Osteoblast (primary cell): Measurements from ENCODE around the gene CELF4. TPM values are rescaled to one million over a fixed set of nuclear protein-coding genes. Genes with fewer than 3 reads are reported as not detected.

Experiments used
- DNase-seq: peaks from one replicate; pipeline ENCODE4 v3.0.0; 2011; ENCODE audit warnings: low spot score, mixed read lengths; ENCODE audit not compliant: insufficient read length; ENCODE audit errors: missing footprints
- H2AFZ ChIP-seq: 2 replicates; pipeline ENCODE4 v1.6.0; 2011; ENCODE audit warnings: mild to moderate bottlenecking, low read length
- H3K27ac ChIP-seq: 2 replicates; pipeline ENCODE4 v1.5.1; 2011; ENCODE audit warnings: mild to moderate bottlenecking, low read depth, low read length, moderate library complexity
- H3K27me3 ChIP-seq: 2 replicates; pipeline ENCODE4 v1.6.0; 2012; ENCODE audit warnings: mild to moderate bottlenecking, control low read depth, inconsistent platforms, low read length, moderate library complexity; ENCODE audit not compliant: insufficient read depth
- H3K36me3 ChIP-seq: 2 replicates; pipeline ENCODE4 v1.5.1; 2011; ENCODE audit warnings: mild to moderate bottlenecking, low read length, control low read depth, moderate library complexity; ENCODE audit not compliant: insufficient read depth
- H3K4me1 ChIP-seq: 2 replicates; pipeline ENCODE4 v1.5.1; 2011; ENCODE audit warnings: mild to moderate bottlenecking, low read length, control low read depth, moderate library complexity; ENCODE audit not compliant: insufficient read depth
- H3K4me2 ChIP-seq: 2 replicates; pipeline ENCODE4 v1.6.0; 2011; ENCODE audit warnings: mild to moderate bottlenecking, low read length; ENCODE audit not compliant: insufficient read depth
- H3K4me3 ChIP-seq: fragments of 200-600 bp; sonication (generic); 3 replicates; pipeline ENCODE4 v1.5.1; 2012; ENCODE audit warnings: mild to moderate bottlenecking, low read length, inconsistent platforms; ENCODE audit not compliant: insufficient read depth
- H3K79me2 ChIP-seq: 2 replicates; pipeline ENCODE4 v1.6.0; 2012; ENCODE audit warnings: mild to moderate bottlenecking, low read length, control low read depth, inconsistent platforms; ENCODE audit not compliant: insufficient read depth
- H3K9me3 ChIP-seq: 2 replicates; pipeline ENCODE4 v1.5.1; 2011; ENCODE audit warnings: low read depth, low read length, control low read depth
- H4K20me1 ChIP-seq: 2 replicates; pipeline ENCODE4 v1.6.0; 2012; ENCODE audit warnings: mild to moderate bottlenecking, low read length, control low read depth; ENCODE audit not compliant: insufficient read depth
- total RNA-seq: library from RNA; depleted of rRNA; stranded (reverse); fragments of >200 nt; gene quantifications from 2 replicates; pipeline ENCODE4 v1.2.3, GENCODE V29; 2012
- TF ChIP-seq, protein P1 (sequence below): IDR thresholded peaks from 2 replicates; pipeline ENCODE4 v1.5.1; 2011; ENCODE audit warnings: mild to moderate bottlenecking, low read depth, low read length, moderate library complexity; ENCODE audit errors: extremely low read depth

Gene CELF4
- total RNA-seq, 1 donor, result not detected

DNA sequence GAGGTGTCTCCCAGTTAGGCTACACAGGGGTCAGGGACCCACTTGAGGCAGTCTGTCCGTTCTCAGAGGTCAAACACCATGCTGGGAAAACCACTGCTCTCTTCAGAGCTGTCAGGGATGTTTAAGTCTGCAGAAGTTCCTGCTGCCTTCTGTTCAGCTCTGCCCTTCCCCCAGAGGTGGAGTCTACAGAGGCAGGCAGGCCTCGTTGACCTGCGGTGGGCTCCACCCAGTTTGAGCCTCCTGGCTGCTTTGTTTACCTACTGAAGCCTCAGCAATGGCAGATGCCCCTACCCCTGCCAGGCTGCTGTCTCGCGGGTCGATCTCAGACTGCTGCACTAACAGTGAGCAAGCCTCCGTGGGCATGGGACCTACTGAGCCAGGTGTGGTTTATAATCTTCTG, 346.3 kb downstream of the CELF4 start:
- H3K27ac ChIP-seq, result no peak overlapping the region
- no peak overlapping the region for H3K4me2 ChIP-seq
- no peaks in the 10 kb centered on the region for H4K20me1 ChIP-seq
- H3K4me1 ChIP-seq, result no peaks in the 10 kb centered on the region
- no peaks in the 10 kb centered on the region for H3K79me2 ChIP-seq
- no peak overlapping the region for H2AFZ ChIP-seq
- no peaks in the 10 kb centered on the region for H3K9me3 ChIP-seq
- no peak for DNase-seq
- TF ChIP-seq, protein P1, sequence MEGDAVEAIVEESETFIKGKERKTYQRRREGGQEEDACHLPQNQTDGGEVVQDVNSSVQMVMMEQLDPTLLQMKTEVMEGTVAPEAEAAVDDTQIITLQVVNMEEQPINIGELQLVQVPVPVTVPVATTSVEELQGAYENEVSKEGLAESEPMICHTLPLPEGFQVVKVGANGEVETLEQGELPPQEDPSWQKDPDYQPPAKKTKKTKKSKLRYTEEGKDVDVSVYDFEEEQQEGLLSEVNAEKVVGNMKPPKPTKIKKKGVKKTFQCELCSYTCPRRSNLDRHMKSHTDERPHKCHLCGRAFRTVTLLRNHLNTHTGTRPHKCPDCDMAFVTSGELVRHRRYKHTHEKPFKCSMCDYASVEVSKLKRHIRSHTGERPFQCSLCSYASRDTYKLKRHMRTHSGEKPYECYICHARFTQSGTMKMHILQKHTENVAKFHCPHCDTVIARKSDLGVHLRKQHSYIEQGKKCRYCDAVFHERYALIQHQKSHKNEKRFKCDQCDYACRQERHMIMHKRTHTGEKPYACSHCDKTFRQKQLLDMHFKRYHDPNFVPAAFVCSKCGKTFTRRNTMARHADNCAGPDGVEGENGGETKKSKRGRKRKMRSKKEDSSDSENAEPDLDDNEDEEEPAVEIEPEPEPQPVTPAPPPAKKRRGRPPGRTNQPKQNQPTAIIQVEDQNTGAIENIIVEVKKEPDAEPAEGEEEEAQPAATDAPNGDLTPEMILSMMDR, result no peak
- H3K4me3 ChIP-seq, result no peak overlapping the region
- H3K36me3 ChIP-seq, result no peaks in the 10 kb centered on the region
- H3K27me3 ChIP-seq, result no peaks in the 10 kb centered on the region

DNA sequence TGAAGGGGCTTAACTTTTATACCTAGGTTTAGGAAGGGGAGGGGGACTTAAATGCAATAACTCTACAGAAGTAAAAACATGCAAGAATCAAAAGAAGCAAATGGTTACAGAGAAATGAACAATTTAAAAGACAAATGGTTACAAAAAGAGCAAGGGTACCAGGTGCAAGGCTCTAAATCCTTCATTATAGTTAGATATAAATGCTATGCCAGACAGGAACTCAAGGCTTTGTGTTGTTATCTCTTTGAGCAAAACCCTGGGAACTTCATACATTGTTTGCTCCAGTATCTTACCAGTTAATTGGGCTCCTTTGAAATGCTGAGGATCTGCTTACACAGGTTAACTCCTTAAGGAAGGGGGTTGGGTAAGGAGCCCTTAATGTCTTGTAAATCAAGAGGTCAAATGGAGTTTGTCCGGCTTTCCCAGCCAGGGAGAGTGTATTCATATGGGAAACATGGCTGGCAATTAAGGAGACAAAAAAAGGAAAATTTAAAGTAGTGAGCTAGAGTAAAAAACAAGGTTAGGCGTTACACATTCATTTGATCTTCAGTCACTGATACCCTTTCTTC, 347.5 kb downstream of the CELF4 start:
- Histone ChIP-seq H3K36me3 (no peaks in the 10 kb centered on the region), H3K27me3 (no peaks in the 10 kb centered on the region), H3K9me3 (no peaks in the 10 kb centered on the region), H3K27ac (no peak overlapping the region), H4K20me1 (no peaks in the 10 kb centered on the region), H2AFZ (no peak overlapping the region), H3K4me2 (no peak overlapping the region), H3K4me3 (no peak overlapping the region), H3K79me2 (no peaks in the 10 kb centered on the region), H3K4me1 (no peaks in the 10 kb centered on the region)
- TF ChIP-seq, protein P1, result no peak
- no peak for DNase-seq

DNA sequence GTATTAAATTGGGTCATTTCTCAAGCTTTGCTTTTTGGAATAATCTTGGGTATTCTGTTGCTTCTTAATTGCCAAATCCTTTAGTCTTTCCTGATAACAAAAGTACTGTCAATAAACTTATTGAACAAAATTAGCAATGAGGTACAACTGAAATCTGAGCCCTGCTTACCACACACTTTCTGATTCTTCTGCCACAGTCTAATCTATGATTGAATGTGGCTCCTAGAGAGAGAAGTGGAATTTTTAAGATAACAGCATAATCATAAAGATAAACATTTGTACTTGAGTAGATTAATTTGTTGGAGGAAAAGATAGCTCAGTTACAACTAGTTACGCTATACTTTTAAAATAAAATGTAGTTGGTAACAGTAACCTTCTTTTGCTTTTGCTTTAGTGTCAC, 354.8 kb downstream of the CELF4 start:
- Histone ChIP-seq H3K9me3 (no peaks in the 10 kb centered on the region), H3K4me3 (no peak overlapping the region), H2AFZ (no peak overlapping the region), H4K20me1 (no peaks in the 10 kb centered on the region), H3K79me2 (no peaks in the 10 kb centered on the region), H3K27ac (no peak overlapping the region), H3K36me3 (no peaks in the 10 kb centered on the region), H3K4me2 (no peak overlapping the region), H3K27me3 (no peaks in the 10 kb centered on the region), H3K4me1 (no peaks in the 10 kb centered on the region)
- TF ChIP-seq, protein P1, result no peak
- DNase-seq, result no peak

DNA sequence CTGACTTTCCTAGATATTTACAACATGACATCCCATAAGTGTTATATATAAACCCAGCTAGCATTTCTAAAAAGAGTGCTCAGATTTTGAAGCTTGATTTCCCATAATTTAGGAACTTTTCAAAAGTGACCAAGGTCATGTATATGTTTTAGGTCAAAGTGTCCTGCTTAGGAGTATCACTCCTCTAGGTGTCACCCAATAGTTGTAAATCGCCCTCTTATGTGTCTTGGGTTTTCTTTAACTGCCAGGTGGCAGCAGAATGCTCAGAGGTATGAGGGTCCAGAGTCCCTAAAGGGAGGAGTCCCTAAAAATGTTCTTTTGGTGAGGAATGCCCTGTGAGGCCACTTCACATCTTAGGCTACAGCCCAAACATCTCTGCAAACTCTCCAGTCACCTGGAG, 358.3 kb downstream of the CELF4 start:
- Histone ChIP-seq H3K36me3 (no peaks in the 10 kb centered on the region), H3K79me2 (no peaks in the 10 kb centered on the region), H3K4me1 (no peaks in the 10 kb centered on the region), H3K27me3 (no peaks in the 10 kb centered on the region), H4K20me1 (no peaks in the 10 kb centered on the region), H3K27ac (no peak overlapping the region), H2AFZ (no peak overlapping the region), H3K9me3 (no peaks in the 10 kb centered on the region), H3K4me3 (no peak overlapping the region), H3K4me2 (no peak overlapping the region)
- TF ChIP-seq, protein P1, result no peak
- no peak for DNase-seq
